Smooth muscle cell (in vitro differentiated cells): ENCODE data around the gene PITX2. TPM values are rescaled to one million over a fixed set of nuclear protein-coding genes. Genes with fewer than 3 reads are reported as not detected.

Experiments
- DNase-seq: peaks from one replicate; lab custom pipeline; 2025; ENCODE audit not compliant: unreplicated experiment; lab: John Stamatoyannopoulos, UW
- H2AFZ ChIP-seq: fragments of 200-600 bp; sonication (generic); 2 replicates; pipeline ENCODE4 v1.6.0; 2016; ENCODE audit warnings: antibody characterized with exemption, low read depth, mild to moderate bottlenecking
- H3F3A ChIP-seq: fragments of 200-600 bp; sonication (generic); 2 replicates; pipeline ENCODE4 v1.6.0; 2017; ENCODE audit warnings: antibody characterized with exemption, low read depth
- H3K27ac ChIP-seq: fragments of 200-600 bp; sonication (generic); 2 replicates; pipeline ENCODE4 v1.5.1; 2016; ENCODE audit warnings: low read depth, mild to moderate bottlenecking
- H3K27me3 ChIP-seq: fragments of 200-600 bp; sonication (generic); 2 replicates; pipeline ENCODE4 v1.6.1; 2016; ENCODE audit warnings: low read depth, mild to moderate bottlenecking
- H3K36me3 ChIP-seq: fragments of 200-600 bp; sonication (generic); 2 replicates; pipeline ENCODE4 v1.5.1; 2016; ENCODE audit warnings: low read depth
- H3K4me1 ChIP-seq: fragments of 200-600 bp; sonication (generic); 2 replicates; pipeline ENCODE4 v1.5.1; 2016; ENCODE audit warnings: low read depth
- H3K4me2 ChIP-seq: fragments of 200-600 bp; sonication (generic); 2 replicates; pipeline ENCODE4 v1.6.0; 2016; ENCODE audit warnings: mild to moderate bottlenecking
- H3K4me3 ChIP-seq: fragments of 200-600 bp; sonication (generic); 2 replicates; pipeline ENCODE4 v1.5.1; 2016; ENCODE audit warnings: mild to moderate bottlenecking
- H3K79me2 ChIP-seq: fragments of 200-600 bp; sonication (generic); 2 replicates; pipeline ENCODE4 v1.6.0; 2016; ENCODE audit warnings: low read depth, mild to moderate bottlenecking
- H3K9ac ChIP-seq: fragments of 200-600 bp; sonication (generic); 2 replicates; pipeline ENCODE4 v1.6.0; 2016; ENCODE audit warnings: low read depth
- H3K9me3 ChIP-seq: fragments of 200-600 bp; sonication (generic); replicated peaks from 2 replicates; pipeline ENCODE4 v1.5.1; 2016; ENCODE audit warnings: low read depth
- H4K20me1 ChIP-seq: fragments of 200-600 bp; sonication (generic); 2 replicates; pipeline ENCODE4 v1.6.0; 2016; ENCODE audit warnings: low read depth
- CTCF ChIP-seq: fragments of 200-600 bp; sonication (generic); IDR thresholded peaks from 2 replicates; pipeline ENCODE4 v1.5.1; 2017; ENCODE audit warnings: borderline replicate concordance, mild to moderate bottlenecking, antibody characterized with exemption; ENCODE audit not compliant: insufficient read depth, poor library complexity, severe bottlenecking
- WGBS: methylation state at CpG from one replicate; pipeline ENCODE4 v1.1.7; 2016; ENCODE audit warnings: low lambda C conversion rate; 5-methylcytosine and 5-hydroxymethylcytosine counted together
- polyA plus RNA-seq: library from polyadenylated mRNA; unstranded; fragments of >200 nt; fragmentation: Nextera tagmentation; extraction: Ambion mirVana; gene quantifications from 2 replicates; pipeline ENCODE4 v1.2.1, GENCODE V29; 2016
- total RNA-seq: library from RNA; depleted of rRNA; stranded (reverse); fragments of >200 nt; gene quantifications from 2 replicates; pipeline ENCODE4 v1.2.3, GENCODE V29; 2014

The PITX2 gene
- total and polyA plus RNA-seq, 2 experiments from 2014 or later: 289 to 543 TPM

- peak overlapping the region; percentile 95 for H3K27ac ChIP-seq
Observed at GRCh38 chr4:110625576-110626257, 2.8 kb upstream of the PITX2 start.

GRCh38 chr4:110624904-110625494 is 2.1 kb upstream of the PITX2 start:
- H4K20me1 ChIP-seq: peaks cover 90% of the 10 kb centered on the region
- no peak for TF ChIP-seq CTCF
- no peaks in the 10 kb centered on the region for H3K9me3 ChIP-seq
- peak overlapping the region; percentile 83 for H3K9ac ChIP-seq
- DNase-seq: no peak
- H3K4me1 ChIP-seq: peaks cover 56% of the 10 kb centered on the region
- H3K27ac ChIP-seq: peak overlapping the region; percentile 95
- peaks cover 4% of the 10 kb centered on the region for H3K27me3 ChIP-seq
- no peaks in the 10 kb centered on the region for H3K36me3 ChIP-seq
- 11% methylated on average over 6 of the region's 6 CpGs for WGBS
- no peak overlapping the region for H2AFZ ChIP-seq
- H3K79me2 ChIP-seq: peaks cover 98% of the 10 kb centered on the region
- H3K4me3 ChIP-seq: peak overlapping the region; percentile 65
- peaks cover 42% of the 10 kb centered on the region for H3F3A ChIP-seq
- H3K4me2 ChIP-seq: peak overlapping the region; percentile 98

More at GRCh38 chr4:110625576-110626257, 2.8 kb upstream of the PITX2 start:
- peak overlapping the region; percentile 83 for H3K9ac ChIP-seq
- WGBS: 7% methylated on average over 9 of the region's 9 CpGs
- no peak for TF ChIP-seq CTCF
- H3F3A ChIP-seq: peaks cover 37% of the 10 kb centered on the region
- H3K4me1 ChIP-seq: peaks cover 55% of the 10 kb centered on the region
- no peak for DNase-seq
- H3K36me3 ChIP-seq: no peaks in the 10 kb centered on the region
- H3K27me3 ChIP-seq: peaks cover 7% of the 10 kb centered on the region
- H3K79me2 ChIP-seq: peaks cover 98% of the 10 kb centered on the region
- H3K4me3 ChIP-seq: peak overlapping the region; percentile 65
- H3K9me3 ChIP-seq: no peaks in the 10 kb centered on the region
- peak overlapping the region; percentile 98 for H3K4me2 ChIP-seq
- peaks cover 87% of the 10 kb centered on the region for H4K20me1 ChIP-seq
- H2AFZ ChIP-seq: no peak overlapping the region

GRCh38 chr4:110624398-110624780 is 1.5 kb upstream of the PITX2 start:
- H2AFZ ChIP-seq: no peak overlapping the region
- H3K79me2 ChIP-seq: peaks cover 98% of the 10 kb centered on the region
- H3F3A ChIP-seq: peaks cover 43% of the 10 kb centered on the region
- peak overlapping the region; percentile 65 for H3K4me3 ChIP-seq
- H3K27me3 ChIP-seq: no peaks in the 10 kb centered on the region
- no peaks in the 10 kb centered on the region for H3K9me3 ChIP-seq
- no peak for TF ChIP-seq CTCF
- H3K27ac ChIP-seq: peak overlapping the region; percentile 95
- peak overlapping the region; percentile 98 for H3K4me2 ChIP-seq
- WGBS: 8% methylated on average over 3 of the region's 3 CpGs
- DNase-seq: no peak
- H3K36me3 ChIP-seq: no peaks in the 10 kb centered on the region
- peak overlapping the region; percentile 83 for H3K9ac ChIP-seq
- peaks cover 58% of the 10 kb centered on the region for H3K4me1 ChIP-seq
- peaks cover 90% of the 10 kb centered on the region for H4K20me1 ChIP-seq
